HEK293 (cell line): ENCODE results near the gene MEX3A.
"Not testable (repeated sequence)": the region's sequence is repeated elsewhere in the genome, so short reads cannot be mapped to it uniquely, and the experiment has no call there.

ENCODE experiments used
- CTCF ChIA-PET: fragments of 350-600 bp; formaldehyde crosslinking; extraction: SDS; loops from one replicate; lab custom pipeline; 2021; ENCODE audit warnings: antibody characterized with exemption; lab: Yijun Ruan, JAX
- POLR2A ChIA-PET: fragments of 300-600 bp; formaldehyde crosslinking; extraction: SDS; loops from one replicate; lab custom pipeline; 2020; ENCODE audit warnings: antibody characterized with exemption, inconsistent platforms; lab: Yijun Ruan, JAX
- H3K27ac ChIP-seq: fragments of 200-500 bp; sonication (Bioruptor generic); 2 replicates; pipeline ENCODE4 v1.5.1; 2014; ENCODE audit warnings: low read depth, low read length, control low read depth, inconsistent platforms; ENCODE audit errors: extremely low read depth
- H3K36me3 ChIP-seq, 2 experiments: fragments of 200-500 bp in 1 of 2; sonication (Bioruptor generic) in 1 of 2; 1 replicate in 1 of 2; 2 replicates in 1 of 2; pipeline ENCODE4 v1.5.1; 2014 to 2017; ENCODE audit warnings: inconsistent platforms in 2 of 2, low read length in 2 of 2; ENCODE audit not compliant: control insufficient read depth in 2 of 2, insufficient read depth in 1 of 2
- H3K4me1 ChIP-seq: fragments of 200-500 bp; sonication (Bioruptor generic); 2 replicates; pipeline ENCODE4 v1.5.1; 2014; ENCODE audit warnings: mild to moderate bottlenecking, low read length, inconsistent platforms; ENCODE audit not compliant: control insufficient read depth, insufficient read depth
- H3K4me3 ChIP-seq: 2 replicates; pipeline ENCODE4 v1.5.1; 2011; ENCODE audit warnings: low read depth, mild to moderate bottlenecking, control low read depth, low read length, moderate library complexity
- H3K9me3 ChIP-seq: fragments of 200-500 bp; sonication (Bioruptor generic); 2 replicates; pipeline ENCODE4 v1.5.1; 2014; ENCODE audit warnings: low read depth, low read length, inconsistent platforms; ENCODE audit not compliant: control insufficient read depth, insufficient read depth
- GFI1B ChIP-seq: fragments of 450-650 bp; formaldehyde crosslinking; IDR thresholded peaks from 2 replicates; pipeline ENCODE4 v1.5.1; 2016; ENCODE audit warnings: missing biosample characterization, missing genetic modification characterization
- GLIS1 ChIP-seq: fragments of 450-650 bp; formaldehyde crosslinking; IDR thresholded peaks from 2 replicates; pipeline ENCODE4 v1.5.1; 2016; ENCODE audit warnings: missing biosample characterization, missing genetic modification characterization
- KLF10 ChIP-seq: fragments of 450-650 bp; IDR thresholded peaks from 2 replicates; pipeline ENCODE4 v1.5.1; 2018; ENCODE audit warnings: missing biosample characterization, mild to moderate bottlenecking, missing genetic modification characterization
- WT1 ChIP-seq: fragments of 450-650 bp; formaldehyde crosslinking; IDR thresholded peaks from 2 replicates; pipeline ENCODE4 v1.5.1; 2016; ENCODE audit warnings: missing biosample characterization, missing genetic modification characterization
- ZBTB49 ChIP-seq: fragments of 450-650 bp; formaldehyde crosslinking; IDR thresholded peaks from 2 replicates; pipeline ENCODE4 v1.5.1; 2016; ENCODE audit warnings: missing biosample characterization, missing genetic modification characterization, low read depth
- ZBTB8A ChIP-seq: fragments of 450-650 bp; formaldehyde crosslinking; IDR thresholded peaks from 2 replicates; pipeline ENCODE4 v1.5.1; 2016; ENCODE audit warnings: missing biosample characterization, missing genetic modification characterization
- ZFHX2 ChIP-seq: fragments of 450-650 bp; formaldehyde crosslinking; conservative IDR thresholded peaks from 2 replicates; pipeline ENCODE4 v1.5.1; 2016; ENCODE audit warnings: missing biosample characterization, missing genetic modification characterization
- ZFP37 ChIP-seq: fragments of 450-650 bp; formaldehyde crosslinking; IDR thresholded peaks from 2 replicates; pipeline ENCODE4 v1.5.1; 2016; ENCODE audit warnings: missing biosample characterization, missing genetic modification characterization
- ZFP41 ChIP-seq: fragments of 450-650 bp; formaldehyde crosslinking; IDR thresholded peaks from 2 replicates; pipeline ENCODE4 v1.5.1; 2016; ENCODE audit warnings: missing biosample characterization, missing genetic modification characterization, borderline replicate concordance
- ZNF114 ChIP-seq: fragments of 450-650 bp; formaldehyde crosslinking; IDR thresholded peaks from 2 replicates; pipeline ENCODE4 v1.5.0; 2017; ENCODE audit warnings: missing biosample characterization, missing genetic modification characterization
- ZNF184 ChIP-seq: fragments of 450-650 bp; IDR thresholded peaks from 2 replicates; pipeline ENCODE4 v1.5.1; 2018; ENCODE audit warnings: missing biosample characterization, mild to moderate bottlenecking, missing genetic modification characterization
- ZNF324 ChIP-seq: fragments of 450-650 bp; formaldehyde crosslinking; IDR thresholded peaks from 2 replicates; pipeline ENCODE4 v1.5.1; 2016; ENCODE audit warnings: missing biosample characterization, missing genetic modification characterization
- ZNF341 ChIP-seq: fragments of 450-650 bp; formaldehyde crosslinking; IDR thresholded peaks from 2 replicates; pipeline ENCODE4; 2016; ENCODE audit warnings: low read depth, missing biosample characterization, missing genetic modification characterization
- ZNF510 ChIP-seq: fragments of 450-650 bp; formaldehyde crosslinking; IDR thresholded peaks from 2 replicates; pipeline ENCODE4 v1.5.1; 2018; ENCODE audit warnings: mild to moderate bottlenecking, missing genetic modification characterization, missing biosample characterization; ENCODE audit not compliant: insufficient replicate concordance
- ZNF514 ChIP-seq: fragments of 450-650 bp; formaldehyde crosslinking; IDR thresholded peaks from 2 replicates; pipeline ENCODE4 v1.5.1; 2016; ENCODE audit warnings: missing biosample characterization, missing genetic modification characterization
- ZNF521 ChIP-seq: fragments of 450-650 bp; formaldehyde crosslinking; IDR thresholded peaks from 2 replicates; pipeline ENCODE4 v1.5.1; 2017; ENCODE audit warnings: missing biosample characterization, mild to moderate bottlenecking, missing genetic modification characterization
- ZNF529 ChIP-seq: fragments of 450-650 bp; formaldehyde crosslinking; IDR thresholded peaks from 2 replicates; pipeline ENCODE4 v1.5.1; 2017; ENCODE audit warnings: missing genetic modification characterization, missing biosample characterization; ENCODE audit not compliant: insufficient replicate concordance
- ZNF555 ChIP-seq: fragments of 450-650 bp; formaldehyde crosslinking; conservative IDR thresholded peaks from 2 replicates; pipeline ENCODE4 v1.5.1; 2017; ENCODE audit warnings: missing biosample characterization, mild to moderate bottlenecking, missing genetic modification characterization, inconsistent platforms
- ZNF560 ChIP-seq: fragments of 450-650 bp; formaldehyde crosslinking; IDR thresholded peaks from 2 replicates; pipeline ENCODE4 v1.5.1; 2017; ENCODE audit warnings: missing biosample characterization, missing genetic modification characterization, borderline replicate concordance
- ZNF596 ChIP-seq: fragments of 450-650 bp; IDR thresholded peaks from 2 replicates; pipeline ENCODE4 v1.5.0; 2018; ENCODE audit warnings: missing biosample characterization, mild to moderate bottlenecking, missing genetic modification characterization, moderate library complexity
- ZNF707 ChIP-seq: fragments of 450-650 bp; formaldehyde crosslinking; IDR thresholded peaks from 2 replicates; pipeline ENCODE4 v1.5.1; 2016; ENCODE audit warnings: missing biosample characterization, missing genetic modification characterization

The MEX3A gene

DNA sequence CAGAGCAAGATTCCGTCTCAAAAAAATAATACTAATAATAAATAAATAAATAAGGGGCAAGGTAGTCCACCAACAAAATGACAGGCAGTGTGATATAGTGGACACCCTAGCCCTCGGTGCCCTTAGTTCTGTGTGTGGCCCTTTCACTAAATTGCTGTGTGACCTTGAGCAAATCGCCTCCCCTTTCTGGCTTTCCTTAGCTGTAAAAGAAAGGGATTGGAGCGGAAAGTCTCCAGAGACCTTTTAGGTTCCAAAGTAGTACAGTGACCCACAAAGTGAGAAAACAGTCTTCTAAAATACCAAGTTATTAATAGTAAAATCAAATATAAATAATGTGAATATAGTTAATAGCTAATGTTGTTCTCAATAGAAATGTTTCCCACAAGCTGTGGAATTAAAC, 39.8 kb upstream of the MEX3A start:
- CTCF ChIA-PET = interaction anchor here (0.8 to 25.6 kb wide), 3 partner anchors 8 to 143 kb away, joined by 3 to 1029 read pairs (median 21); no protein-coding TSS in a partner anchor
- Histone ChIP-seq H3K27ac (no peak overlapping the region), H3K36me3 (peaks cover 0 to 7% of the 10 kb centered on the region in 2 experiments; a peak in 2 of 3 replicates), H3K9me3 (no peaks in the 10 kb centered on the region), H3K4me3 (no peak overlapping the region), H3K4me1 (peaks cover 28% of the 10 kb centered on the region)
- POLR2A ChIA-PET = interaction anchor here (0.6 to 2.1 kb wide), 2 partner anchors 23 to 195 kb away, joined by 3 to 5 read pairs; no protein-coding TSS in a partner anchor
- TF ChIP-seq ZFP37 (tag by site-specific recombination) = no peak
- no peak for TF ChIP-seq ZBTB8A (tag by site-specific recombination)
- TF ChIP-seq KLF10 (tag by site-specific recombination) = no peak
- TF ChIP-seq ZBTB49 = no peak
- TF ChIP-seq GFI1B (tag by site-specific recombination) = no peak
- TF ChIP-seq ZNF596 (tag by site-specific recombination) = no peak
- no peak for TF ChIP-seq ZNF560 (tag by site-specific recombination)
- no peak for TF ChIP-seq ZNF514
- no peak for TF ChIP-seq ZNF521 (tag by site-specific recombination)
- TF ChIP-seq ZNF341 = no peak
- no peak for TF ChIP-seq ZNF555

- Histone ChIP-seq H3K4me1 (peaks cover 24% of the 10 kb centered on the region), H3K4me3 (no peak overlapping the region), H3K36me3 (peaks cover 0 to 7% of the 10 kb centered on the region in 2 experiments; a peak in 2 of 3 replicates), H3K27ac (no peak overlapping the region), H3K9me3 (no peaks in the 10 kb centered on the region)
- no peak for TF ChIP-seq ZNF707 (tag by site-specific recombination)
- TF ChIP-seq ZFP41 = no peak
- TF ChIP-seq ZNF510 (tag by site-specific recombination) = no peak
- no peak for TF ChIP-seq ZNF184 (tag by site-specific recombination)
- TF ChIP-seq ZNF324 (tag by site-specific recombination) = no peak
- TF ChIP-seq ZNF114 (tag by site-specific recombination) = no peak
- TF ChIP-seq ZNF529 (tag by site-specific recombination) = no peak
- POLR2A ChIA-PET = no interaction called here
- CTCF ChIA-PET = interaction anchor here (2.5 to 25.6 kb wide), 2 partner anchors 9 to 22 kb away, joined by 21 to 1029 read pairs; no protein-coding TSS in a partner anchor
Measured at GRCh38 chr1:156121457-156121856, 39.2 kb upstream of the MEX3A start.

DNA sequence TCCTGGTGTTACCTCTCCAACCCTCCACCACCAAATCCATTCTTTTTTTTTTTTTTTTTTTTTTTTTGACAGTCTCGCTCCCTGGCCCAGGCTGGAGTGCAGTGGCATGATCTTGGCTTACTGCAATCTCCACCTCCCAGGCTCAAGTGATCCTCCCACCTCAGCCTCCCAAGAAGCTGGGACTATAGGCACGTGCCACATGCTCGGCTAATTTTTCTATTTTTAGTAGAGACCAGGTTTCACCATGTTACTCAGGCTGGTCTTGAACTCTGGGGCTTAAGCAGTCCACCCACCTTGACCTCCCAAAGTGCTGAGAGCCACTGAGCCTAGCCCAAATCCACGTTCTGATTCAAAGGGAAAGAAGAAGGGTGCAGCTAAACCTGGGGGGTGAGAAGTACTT, 38.7 kb upstream of the MEX3A start:
- H3K27ac ChIP-seq, H3K4me3 ChIP-seq, POLR2A ChIA-PET, H3K9me3 ChIP-seq, H3K36me3 ChIP-seq: not testable (repeated sequence)
- TF ChIP-seq WT1 (tag by site-specific recombination) (peak; percentile 42; the same call in 1 of the 2 replicates), GLIS1 (peak; percentile 39; the same call in 1 of the 2 replicates), ZFHX2 (0 out of 2 replicates have a peak, but pooled peaks have one; percentile 17)
- CTCF ChIA-PET = interaction anchor here (2.5 to 25.6 kb wide), 2 partner anchors 9 to 22 kb away, joined by 21 to 1029 read pairs; no protein-coding TSS in a partner anchor
- H3K4me1 ChIP-seq = peaks cover 24% of the 10 kb centered on the region
